NCI-H2227 (cell line): Measurements from ENCODE around the gene GPRIN1.

Source experiments
- DNase-seq: peaks from one replicate; lab custom pipeline; 2025; ENCODE audit not compliant: unreplicated experiment; lab: John Stamatoyannopoulos, UW

GPRIN1 gene

GRCh38 chr5:176643491-176644219, 33.7 kb upstream of the GPRIN1 start:
- no peak for DNase-seq

GRCh38 chr5:176642675-176643490, 32.9 kb upstream of the GPRIN1 start:
- no peak for DNase-seq

- DNase-seq = no peak
Observed at GRCh38 chr5:176640616-176641015, 30.7 kb upstream of the GPRIN1 start.

GRCh38 chr5:176639981-176640380, 30.0 kb upstream of the GPRIN1 start:
- no peak for DNase-seq

- DNase-seq = no peak
Observed at GRCh38 chr5:176639208-176639607, 29.3 kb upstream of the GPRIN1 start.

GRCh38 chr5:176638437-176638836, 28.5 kb upstream of the GPRIN1 start:
- no peak for DNase-seq

GRCh38 chr5:176637556-176637955, 27.6 kb upstream of the GPRIN1 start:
- DNase-seq = no peak

GRCh38 chr5:176636426-176636825, 26.5 kb upstream of the GPRIN1 start:
- DNase-seq = no peak

GRCh38 chr5:176633598-176633997, 23.6 kb upstream of the GPRIN1 start:
- DNase-seq = no peak

- DNase-seq = no peak
Observed at GRCh38 chr5:176632745-176633144, 22.8 kb upstream of the GPRIN1 start.

- DNase-seq = no peak
Observed at GRCh38 chr5:176631383-176632200, 21.6 kb upstream of the GPRIN1 start.

- DNase-seq = no peak
Observed at GRCh38 chr5:176630681-176631222, 20.8 kb upstream of the GPRIN1 start.

GRCh38 chr5:176629853-176630680, 20.1 kb upstream of the GPRIN1 start, which contains the start of the genes EIF4E1B and SNCB:
Gene EIF4E1B, plus strand, starts transcription at chr5:176630675. Its CDS starts 12,113 bp downstream, at chr5:176642788.
Gene SNCB, minus strand, starts transcription at chr5:176630534. Its CDS starts 880 bp downstream, at chr5:176629654.
- DNase-seq = peak; percentile 63

- no peak for DNase-seq
Observed at GRCh38 chr5:176629317-176629852, 19.4 kb upstream of the GPRIN1 start.

- no peak for DNase-seq
Observed at GRCh38 chr5:176628406-176629228, 18.7 kb upstream of the GPRIN1 start.

- no peak for DNase-seq
Observed at GRCh38 chr5:176627582-176627981, 17.6 kb upstream of the GPRIN1 start.

GRCh38 chr5:176626876-176627236, 16.9 kb upstream of the GPRIN1 start:
- no peak for DNase-seq

- no peak for DNase-seq
Observed at GRCh38 chr5:176625966-176626875, 16.3 kb upstream of the GPRIN1 start.
